Stimulated activated CD4-positive, alpha-beta T cell treated with anti-CD3 and anti-CD28 coated beads, Interleukin-1b, Interleukin-23, amount 100 ng/mL, for 4 hours (primary cell): ENCODE data around the gene RPS3A.
"Not testable (repeated sequence)": the region's sequence is repeated elsewhere in the genome, so short reads cannot be mapped to it uniquely, and the experiment has no call there.

ENCODE experiments used
- DNase-seq, 2 donors: peaks; one replicate each; pipeline ENCODE4 v3.0.0-alpha.2; 2020; ENCODE audit warnings: low read depth in 2 of 2

RPS3A gene

DNA sequence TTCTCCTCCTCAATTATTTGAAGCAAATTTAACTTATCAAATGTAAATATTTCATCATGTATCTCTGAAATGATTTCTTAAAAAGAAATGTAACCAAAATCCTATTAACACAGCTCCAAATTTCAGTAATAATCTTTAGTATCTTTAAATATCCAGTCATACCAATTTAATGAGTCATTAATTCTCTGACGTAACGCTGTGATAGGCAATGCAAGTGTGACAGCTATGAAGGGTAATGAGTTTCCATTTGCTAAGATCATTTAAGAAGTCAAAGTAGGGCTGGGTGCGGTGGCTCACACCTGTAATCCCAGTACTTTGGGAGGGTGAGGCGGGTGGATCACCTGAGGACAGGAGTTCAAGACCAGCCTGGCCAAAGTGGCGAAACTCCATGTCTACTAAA is 15.6 kb downstream of the RPS3A start:
- DNase-seq: no peak

DNA sequence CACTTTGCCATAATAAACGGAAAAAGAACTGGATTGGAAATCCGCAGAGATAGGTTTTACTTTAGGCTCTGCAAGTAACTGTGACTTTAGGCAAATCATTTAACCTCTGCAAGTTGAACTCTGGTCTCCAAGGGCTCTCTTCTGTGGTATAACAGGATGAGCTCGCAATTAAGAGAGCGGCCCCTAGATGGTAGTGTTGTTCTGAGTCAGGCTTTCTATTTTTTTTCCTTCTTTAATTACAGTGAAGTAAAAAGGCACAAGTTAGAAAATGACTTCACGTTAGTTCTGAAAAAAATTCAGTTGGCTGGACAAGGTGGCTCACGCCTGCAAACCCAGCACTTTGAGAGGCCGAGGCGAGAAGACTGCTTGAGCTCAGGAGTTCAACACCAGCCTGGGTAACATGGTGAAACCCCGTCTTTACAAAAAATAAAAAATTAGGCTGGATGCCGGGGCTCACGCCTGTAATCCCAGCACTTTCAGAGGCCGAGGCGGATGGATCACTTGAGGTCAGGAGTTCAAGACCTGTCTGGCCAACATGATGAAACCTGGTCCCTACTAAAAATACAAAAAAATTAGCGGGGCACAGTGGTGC is 18.0 kb downstream of the RPS3A start:
- peak in 1 of 2 donors; percentile 37 for DNase-seq

DNA sequence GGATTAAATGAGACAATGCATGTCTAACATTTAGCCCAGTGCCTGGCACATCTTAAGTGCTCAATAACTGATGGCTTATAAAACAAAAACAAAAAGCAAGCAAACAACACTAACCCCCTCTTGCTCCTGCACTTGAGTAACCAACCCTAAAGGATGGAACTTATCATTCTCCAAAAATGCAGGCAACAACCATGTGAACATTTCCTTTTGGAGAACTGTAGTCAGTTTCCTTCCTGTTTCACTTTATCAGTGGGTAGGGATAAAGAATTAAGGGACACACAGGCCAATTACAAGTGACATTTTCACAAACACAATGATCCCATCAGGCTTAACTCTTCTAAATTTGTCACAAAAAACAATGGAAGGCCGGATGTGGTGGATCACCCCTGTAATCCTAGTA is 30.4 kb downstream of the RPS3A start:
- DNase-seq: no peak

DNA sequence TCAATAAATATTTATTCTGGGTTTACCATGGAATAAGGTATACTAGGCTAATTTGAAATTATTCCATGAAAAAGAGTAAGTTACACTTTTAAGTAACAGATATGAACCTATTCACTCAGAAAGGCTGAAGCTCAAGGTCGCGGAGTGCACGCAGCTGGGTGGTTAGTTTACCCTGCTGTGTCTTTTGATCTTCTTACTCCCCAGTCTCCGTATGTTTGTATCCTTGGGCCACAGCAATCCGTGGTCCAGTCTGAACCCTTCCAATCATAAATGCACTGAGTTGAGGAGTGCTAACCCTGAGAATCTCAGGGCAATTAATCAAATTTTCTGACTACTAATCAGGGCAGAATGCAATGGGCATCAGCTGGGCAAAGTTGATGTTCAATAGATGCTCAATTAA is 33.9 kb downstream of the RPS3A start:
- no peak for DNase-seq

DNA sequence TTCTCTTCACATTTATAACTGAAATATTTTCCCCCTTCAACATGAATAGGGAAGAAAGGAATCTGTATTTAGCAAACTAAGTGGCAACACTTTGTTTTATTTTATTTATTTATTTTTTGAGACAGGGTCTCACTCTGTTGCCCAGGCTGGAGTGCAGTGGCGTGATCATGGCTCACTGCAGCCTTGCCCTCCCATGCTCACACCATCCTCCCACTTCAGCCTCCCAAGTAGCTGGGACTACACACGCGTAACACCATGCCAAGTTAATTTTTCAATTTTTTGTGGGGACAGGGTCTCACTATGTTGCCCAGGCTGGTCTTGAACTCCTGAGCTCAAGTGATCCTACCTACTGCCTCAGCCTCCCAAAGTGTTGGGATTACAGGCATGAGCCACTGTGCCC is 36.6 kb downstream of the RPS3A start:
- not testable (repeated sequence) for DNase-seq

DNA sequence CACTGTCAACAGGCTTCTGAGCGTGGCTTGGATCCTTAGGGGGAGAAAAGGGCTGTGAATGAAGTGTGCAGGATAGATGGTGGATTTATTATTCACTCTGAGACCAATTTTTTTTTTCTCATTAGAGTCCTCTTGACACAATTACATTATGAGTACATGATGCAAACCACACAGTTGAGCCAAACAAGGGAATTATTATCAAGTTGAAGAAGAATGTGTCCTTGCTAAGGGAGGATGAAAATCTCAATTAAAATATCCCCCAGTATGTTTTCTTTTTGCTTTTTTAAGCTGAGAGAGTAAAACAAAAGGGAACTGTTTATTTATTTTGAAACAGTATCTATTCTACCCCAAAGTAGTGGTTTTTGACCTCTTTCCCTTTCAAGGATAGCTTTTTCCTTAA is 40.4 kb downstream of the RPS3A start:
- no peak for DNase-seq

DNA sequence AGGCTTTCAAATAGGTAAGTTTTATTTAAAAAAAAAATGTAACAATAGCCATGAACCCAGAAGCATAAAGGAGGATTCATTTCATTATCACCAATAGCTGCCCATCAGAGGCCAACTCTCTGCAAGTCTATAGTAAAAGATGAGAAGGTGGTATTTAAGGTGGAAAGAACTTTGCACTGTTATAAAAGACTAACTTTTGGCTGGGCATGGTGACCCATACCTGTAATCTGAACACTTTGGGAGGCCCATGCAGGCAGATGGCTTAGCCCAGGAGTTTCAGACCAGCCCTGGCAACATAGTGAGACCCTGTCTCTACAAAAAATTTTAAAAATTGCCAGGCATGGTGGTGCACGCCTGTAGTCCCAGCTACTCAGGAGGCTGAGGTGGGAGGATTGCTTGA is 43.3 kb downstream of the RPS3A start:
- DNase-seq: no peak

DNA sequence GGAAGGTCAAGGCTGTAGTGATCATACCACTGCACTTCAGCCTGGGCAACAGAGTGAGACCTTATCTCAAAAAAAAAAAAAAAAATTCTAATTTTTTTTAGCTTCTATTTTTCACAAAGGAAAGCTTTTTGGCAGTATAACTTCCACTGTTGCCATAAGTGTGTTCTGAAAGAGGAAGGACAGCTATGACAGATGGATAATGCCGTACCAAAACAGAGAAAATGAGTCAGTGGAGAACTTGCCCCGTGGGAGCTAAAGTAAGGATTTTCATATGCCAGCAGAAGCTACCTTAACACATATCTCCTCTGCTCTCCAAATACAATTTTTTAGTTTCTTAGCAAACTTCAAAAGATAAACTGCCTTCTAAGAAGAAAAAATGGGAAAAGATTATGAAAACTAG is 43.7 kb downstream of the RPS3A start:
- no peak for DNase-seq

DNA sequence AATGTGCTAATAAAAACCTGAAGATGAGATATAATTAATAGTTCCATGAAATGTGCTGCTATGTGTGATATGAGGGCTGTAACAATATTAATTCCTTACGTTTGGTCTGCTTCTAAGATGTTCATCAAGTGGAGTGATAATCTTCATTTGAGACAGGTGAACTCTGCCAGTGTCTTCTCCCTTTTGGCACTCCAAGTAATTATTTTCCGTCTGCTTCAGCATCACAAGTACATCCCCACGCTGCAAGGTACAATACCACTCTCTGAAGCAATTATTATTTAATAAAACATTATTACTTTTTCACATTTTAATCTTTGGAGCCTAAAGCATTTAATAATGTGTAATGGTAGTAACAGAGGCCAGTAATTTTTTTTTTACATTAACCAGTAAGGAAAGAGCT is 44.4 kb downstream of the RPS3A start:
- no peak for DNase-seq

DNA sequence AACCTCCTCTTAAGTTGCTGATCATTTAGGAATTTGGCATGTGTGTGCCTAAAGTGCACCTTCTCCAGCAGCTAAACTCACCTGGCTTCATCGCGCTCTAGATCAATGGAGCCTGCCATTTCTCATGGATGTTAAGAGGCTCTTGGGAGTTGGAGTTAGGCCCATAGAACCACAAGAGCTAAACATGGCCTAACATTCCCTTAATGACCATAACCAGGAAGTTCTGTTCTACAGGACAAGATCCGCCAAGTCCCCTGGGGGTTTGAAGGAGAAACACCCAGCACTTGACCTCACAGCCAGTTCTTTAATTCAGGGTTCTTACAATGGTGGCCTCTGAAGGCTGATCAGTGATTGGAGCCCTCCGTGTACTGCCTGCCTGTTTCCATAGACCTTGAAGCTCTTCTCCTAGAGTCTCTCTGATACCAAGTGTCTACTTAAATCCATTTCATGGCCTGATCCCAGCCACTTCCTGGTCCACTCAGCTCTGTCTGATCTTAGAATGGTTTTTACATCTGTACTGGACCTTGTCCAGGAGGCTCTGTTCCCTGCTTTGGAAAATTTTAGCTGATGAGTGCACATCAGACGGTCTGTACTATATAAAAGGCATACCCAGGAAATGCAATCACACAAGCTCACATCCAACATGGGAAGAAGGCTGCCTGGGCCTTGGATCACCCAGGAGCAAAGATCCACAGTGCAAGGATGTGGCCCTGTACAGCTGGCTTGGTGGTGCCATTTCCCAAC is 45.1 kb downstream of the RPS3A start:
- DNase-seq: no peak

DNA sequence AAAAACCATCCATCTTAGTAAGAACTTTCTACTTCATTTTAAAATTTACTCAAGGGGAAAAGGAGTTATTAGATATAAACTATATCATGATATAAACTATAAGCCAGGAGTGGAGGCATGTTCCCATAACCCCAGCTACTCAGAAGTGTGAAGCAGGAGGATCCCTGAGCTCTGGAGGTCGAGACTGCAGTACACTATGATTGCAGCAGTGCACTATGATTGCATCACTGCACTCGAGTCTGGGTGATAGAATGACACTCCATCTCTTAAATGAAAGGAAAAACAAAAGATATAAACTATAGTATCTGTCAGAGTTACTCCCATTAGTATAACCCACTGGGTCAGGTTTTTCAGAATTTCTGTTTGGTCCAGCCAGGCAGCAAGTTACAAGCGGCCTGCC is 47.6 kb downstream of the RPS3A start:
- DNase-seq: no peak

DNA sequence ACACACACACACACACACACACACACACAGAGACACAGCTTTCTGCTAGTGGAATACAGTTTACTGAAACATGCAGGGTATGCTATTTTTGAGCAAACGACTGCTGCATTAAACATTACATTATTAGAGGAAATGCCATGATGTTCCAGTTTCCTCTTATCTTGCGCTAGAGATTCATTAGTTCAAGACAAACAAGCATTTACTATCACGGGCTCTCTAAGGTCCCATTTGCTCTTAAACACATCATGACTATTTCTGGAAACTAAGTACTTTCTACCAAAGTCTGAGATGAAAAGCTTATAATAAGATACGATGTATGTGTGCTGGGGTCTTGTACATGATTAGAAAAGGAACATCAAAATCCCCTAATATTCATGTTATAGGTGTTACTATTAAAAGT is 48.8 kb downstream of the RPS3A start:
- DNase-seq: no peak

DNA sequence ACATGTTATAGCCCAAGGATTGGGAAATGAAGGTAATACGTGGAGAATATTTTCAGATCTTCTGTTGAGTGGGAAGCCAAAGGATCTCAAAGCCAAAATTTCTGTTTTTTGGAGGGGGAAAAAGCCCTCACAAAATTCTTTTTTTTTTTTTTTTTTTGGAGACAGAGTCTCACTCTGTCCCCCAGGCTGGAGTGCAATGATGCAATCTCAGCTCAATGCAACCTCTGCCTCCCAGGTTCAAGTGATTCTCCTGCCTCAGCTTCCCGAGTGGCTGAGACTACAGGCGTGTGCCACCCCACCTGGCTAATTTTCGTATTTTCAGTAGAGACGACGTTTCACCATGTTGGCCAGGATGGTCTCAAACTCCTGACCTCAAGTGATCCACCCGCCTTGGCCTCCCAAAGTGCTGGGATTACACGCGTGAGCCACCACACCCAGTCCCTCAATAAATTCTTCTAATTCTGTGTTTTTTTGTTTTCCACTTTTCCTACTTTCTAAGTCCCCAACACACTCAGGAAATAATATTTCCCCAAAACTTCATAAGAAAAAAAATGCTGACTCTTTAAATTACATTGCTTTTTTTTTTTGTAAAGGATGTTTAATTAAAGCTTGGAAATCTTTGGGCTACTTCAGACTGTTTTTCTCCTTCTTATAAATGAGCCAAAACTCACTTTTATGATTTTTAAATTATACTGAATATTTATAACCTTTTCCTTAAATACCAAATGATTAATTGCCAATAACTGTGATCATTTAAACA is 51.6 kb downstream of the RPS3A start:
- no peak for DNase-seq

DNA sequence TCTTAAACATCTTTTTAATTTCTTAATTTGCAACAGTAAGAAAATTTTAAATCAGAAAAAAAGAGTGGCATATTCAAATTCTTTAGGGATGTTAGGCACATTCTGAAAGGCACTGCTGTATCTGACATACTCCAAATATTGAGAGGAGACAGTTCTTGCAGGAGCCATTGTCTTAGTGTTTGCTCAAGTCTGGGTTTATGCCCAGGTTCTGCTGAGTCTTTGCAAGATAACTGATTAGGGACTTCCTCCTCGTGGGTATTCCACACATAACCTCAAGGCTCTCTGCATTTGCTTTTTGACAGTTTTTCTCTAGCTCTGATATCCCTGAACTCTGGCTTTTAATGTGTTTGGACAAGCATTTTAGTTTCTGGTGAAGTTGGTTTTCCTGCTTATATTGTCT is 52.6 kb downstream of the RPS3A start:
- no peak for DNase-seq

DNA sequence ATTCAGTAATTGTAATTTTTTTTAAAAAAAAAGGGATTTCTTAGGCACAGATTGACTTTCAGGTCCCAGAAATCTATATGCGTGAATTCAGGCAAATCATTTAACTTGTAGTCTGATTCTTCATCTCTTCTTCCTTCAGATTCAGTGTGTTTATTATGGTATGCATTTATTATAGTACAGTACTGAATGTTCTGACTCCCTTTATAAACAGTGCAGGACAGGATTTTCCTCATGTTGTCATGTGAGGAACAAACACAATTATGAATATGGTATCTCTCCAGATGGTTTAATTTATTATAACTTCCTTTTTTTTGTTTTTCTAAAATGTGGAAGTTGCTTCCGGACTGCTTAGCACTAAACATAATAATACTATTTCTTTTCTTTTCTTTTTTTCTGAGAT is 54.2 kb downstream of the RPS3A start:
- DNase-seq: no peak
